HG03045 (cell line): ENCODE results near the gene TANGO6.
"Not testable (repeated sequence)": the region's sequence is repeated elsewhere in the genome, so short reads cannot be mapped to it uniquely, and the experiment has no call there.

ENCODE experiments used
- ATAC-seq: cut with Tn5 transposase; IDR thresholded peaks from one replicate; pipeline ENCODE4 v1.9.1; 2021; ENCODE audit warnings: mild to moderate bottlenecking, moderate library complexity; ENCODE audit not compliant: unreplicated experiment

TANGO6 gene

DNA sequence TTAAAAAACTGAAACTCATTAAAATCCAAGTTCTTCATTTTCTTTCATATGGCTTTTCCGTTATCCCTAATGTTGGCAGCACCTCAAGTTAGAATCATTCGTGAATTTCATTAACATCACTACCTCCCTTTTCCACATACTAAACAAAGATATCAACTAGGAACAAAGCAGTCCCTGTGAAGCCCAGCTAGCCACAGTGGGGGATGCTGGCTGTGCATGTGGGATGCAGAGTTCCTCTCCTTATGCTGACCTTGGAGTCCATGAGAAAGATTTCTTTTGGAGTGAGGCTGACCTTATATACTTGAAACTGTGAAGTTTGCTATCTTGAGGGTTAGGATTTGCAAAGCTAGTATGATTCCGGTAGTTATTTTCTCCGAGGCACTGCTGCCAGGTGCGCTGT, 117.6 kb downstream of the TANGO6 start:
- ATAC-seq = no peak

DNA sequence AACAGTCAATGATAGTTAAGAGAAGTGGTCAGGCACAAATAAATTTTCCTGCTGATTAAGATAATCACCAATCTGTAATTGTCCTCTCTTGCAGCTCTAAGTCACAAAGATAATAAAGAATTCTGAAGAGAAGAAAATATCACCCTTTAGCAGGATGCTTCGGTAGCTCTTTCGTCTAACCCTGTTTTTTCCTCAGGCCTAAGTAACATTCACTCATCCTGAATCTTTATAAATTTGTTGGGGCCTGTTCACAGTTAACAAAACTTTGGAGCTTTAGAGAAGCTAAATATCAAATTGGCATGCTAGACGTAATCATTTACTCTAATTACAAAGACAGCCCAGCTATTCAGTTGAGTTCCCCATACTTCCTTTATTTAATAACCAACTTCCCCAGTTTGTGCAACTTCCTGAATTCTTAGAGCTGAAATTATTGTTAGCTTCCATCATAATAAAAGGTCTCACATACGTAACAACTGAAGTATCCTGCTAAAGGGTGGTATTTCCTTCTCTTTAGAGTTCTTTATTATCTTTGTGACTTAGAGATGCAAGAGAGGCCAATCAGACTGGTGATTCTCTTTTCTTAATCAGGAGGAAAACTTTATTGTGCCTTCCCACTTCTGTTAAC, 118.6 kb downstream of the TANGO6 start:
- no peak for ATAC-seq

DNA sequence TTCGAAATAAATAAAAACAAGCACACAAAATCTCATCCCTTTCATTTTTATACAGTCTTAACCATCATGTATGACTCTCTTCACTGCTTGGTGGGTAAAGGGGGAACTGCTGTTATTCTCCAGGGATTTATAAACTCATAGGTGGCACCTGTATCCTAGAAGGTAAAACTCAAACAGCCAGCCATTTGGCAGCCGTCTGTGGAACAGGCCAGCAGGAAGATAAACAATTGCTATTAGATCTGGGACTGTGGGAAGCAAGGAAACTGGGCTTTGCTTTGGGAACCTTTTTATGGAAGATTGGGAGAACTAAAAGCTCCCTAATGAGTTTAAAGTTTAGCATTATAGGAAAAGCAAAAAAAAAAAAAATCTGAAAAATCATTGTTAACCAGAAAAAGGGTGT, 126.0 kb downstream of the TANGO6 start:
- no peak for ATAC-seq

DNA sequence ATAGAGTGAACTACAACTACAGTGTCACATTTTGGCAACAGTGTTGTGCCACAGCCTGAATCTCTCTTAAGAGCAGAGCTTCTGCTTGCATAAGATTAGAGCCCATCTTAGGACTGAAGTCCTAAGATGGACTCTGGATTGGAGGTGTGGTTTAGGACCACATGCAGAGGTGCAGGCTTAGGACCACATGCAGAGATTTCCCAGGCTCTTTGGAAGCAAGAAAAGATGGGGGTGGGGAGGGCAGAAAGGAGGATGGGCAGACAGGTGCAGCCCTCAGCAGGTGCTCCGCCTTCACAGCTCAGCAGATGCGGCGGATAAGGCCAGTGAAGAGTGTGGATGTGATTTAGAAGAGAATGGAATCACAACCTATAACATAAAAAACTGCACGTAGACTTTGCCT, 128.7 kb downstream of the TANGO6 start:
- ATAC-seq = no peak

DNA sequence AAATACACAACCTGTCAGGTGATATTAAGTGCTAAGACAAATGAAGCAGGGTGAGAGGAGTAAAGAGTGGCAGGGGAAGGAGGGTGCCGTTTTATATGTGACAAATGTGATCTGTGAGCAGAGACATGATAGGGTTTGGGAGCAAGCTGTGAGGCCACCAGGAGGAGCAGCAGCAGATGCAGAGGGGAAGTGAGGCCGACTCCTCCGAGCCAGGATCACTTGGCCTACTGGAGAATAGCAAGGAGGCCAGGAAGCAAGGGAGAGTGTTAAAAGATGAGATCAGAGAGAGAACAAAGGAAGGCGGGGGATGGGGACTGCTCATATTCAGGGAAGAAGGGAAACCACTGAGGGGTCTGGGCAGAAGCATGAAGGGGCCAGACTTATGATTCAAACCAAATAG, 129.4 kb downstream of the TANGO6 start:
- no peak for ATAC-seq

DNA sequence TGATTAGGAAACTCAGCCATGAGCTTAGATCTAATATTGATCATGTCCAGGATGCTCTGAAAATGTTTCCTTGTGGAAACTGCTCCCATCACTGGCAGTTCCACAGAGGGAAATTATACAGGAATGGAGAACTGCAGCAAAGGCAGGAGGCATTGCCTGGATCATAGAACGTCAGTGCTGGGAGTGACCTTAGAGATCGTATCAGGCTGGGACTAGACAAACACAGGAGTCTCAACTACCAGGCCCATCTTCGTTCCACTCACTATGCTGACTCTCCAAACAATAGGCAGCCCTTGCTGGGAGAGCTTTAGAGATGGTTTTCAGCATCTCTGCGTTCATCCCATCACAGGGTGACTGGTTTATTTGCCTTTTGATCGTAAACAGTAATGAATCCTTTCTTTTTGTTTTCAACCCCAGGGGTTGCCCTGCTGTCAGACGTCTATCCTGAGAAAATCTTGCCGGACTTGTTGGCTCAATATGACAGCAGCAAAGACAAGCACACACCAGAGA, 130.3 kb downstream of the TANGO6 start:
- no peak for ATAC-seq

DNA sequence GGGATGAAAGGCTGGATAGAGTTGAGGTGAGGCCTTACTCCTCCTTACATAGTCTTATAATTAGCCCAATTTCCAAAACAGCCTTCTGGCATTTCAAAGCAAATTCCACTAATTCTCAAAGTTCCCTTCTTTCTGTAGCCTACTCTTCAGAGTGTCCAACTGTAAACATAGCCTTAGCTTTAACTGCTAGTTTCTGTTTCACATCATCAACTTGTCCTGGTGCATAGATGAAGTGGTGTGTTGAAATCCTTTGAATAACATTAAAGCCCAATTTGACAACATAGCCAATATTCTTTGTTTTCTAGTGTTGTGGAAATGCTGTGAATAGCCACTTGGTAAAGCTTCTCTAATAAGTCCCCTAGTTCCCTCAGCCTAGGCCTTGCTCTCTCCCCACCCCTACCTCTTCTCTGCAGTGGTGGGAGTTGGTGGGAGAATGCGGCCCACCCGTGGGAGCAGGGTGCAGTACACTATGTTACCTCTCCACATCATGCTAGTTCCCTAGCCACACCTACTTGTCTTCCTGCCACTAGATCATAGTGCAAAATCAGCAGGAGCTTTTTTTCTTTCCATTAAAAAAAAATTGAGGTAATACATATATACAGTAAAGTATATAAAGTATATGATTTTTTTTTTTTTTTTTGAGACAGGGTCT, 135.1 kb downstream of the TANGO6 start:
- ATAC-seq = no peak

DNA sequence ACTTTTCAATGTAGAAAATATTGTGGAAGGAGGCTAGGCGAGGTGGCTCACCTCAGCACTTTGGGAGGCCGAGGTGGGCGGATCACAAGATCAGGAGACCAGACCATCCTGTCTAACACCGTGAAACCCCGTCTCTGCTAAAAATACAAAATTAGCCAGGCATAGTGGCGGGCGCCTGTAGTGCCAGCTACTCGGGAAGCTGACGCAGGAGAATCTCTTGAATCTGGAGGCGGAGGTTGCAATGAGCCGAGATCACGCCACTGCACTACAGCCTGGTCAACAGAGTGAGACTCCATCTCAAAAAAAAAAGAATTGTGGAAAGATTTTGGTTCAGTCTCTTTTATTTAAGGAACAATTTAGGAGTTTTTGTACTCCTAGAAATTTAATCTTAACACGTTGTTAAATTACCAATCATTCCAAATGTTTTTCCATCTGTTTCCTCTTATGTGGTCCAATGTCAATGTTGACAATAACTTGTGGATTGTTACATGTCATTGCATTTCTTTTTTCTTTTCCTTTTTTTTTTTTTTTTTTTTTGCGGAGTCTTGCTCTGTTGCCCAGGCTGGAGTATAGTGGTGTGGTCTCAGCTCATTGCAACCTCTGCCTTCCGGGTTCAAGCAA, 137.5 kb downstream of the TANGO6 start:
- no peak for ATAC-seq

DNA sequence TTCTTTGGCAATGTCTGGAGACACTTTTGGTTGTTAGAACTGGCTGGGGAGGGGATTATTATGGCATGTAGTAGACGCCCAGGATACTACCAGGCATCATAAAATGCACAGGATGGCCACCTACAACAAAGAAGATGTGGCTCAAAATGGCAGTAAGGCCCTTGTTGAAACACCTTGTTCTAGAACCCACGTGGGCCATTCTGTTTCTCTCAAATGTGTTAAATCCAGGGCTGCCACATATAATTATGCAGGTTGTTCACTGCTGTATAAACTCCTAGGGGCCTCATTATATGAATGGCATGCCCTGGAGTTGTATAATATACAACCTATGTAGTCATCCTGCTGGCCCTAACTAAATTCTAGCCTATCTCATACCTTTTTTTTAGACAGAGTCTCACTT, 138.6 kb downstream of the TANGO6 start:
- ATAC-seq = no peak

DNA sequence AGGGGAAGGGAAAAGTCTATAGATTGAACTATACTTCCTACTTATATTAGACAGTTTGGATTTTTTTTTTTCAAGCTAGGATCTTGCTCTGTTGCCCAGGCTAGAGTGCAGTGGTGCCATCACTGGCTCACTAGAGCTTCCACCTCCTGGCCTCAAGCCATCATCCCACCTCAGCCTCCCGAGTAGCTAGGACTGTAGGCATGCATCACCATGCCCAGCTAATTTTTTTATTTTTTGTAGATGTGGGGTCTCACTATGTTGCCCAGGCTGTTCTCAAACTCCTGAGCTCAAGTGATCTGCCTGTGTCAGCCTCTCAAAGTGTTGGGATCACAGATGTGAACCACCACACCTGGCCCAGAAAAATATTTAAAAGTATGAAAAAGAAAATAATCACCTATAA, 141.1 kb downstream of the TANGO6 start:
- ATAC-seq = no peak

DNA sequence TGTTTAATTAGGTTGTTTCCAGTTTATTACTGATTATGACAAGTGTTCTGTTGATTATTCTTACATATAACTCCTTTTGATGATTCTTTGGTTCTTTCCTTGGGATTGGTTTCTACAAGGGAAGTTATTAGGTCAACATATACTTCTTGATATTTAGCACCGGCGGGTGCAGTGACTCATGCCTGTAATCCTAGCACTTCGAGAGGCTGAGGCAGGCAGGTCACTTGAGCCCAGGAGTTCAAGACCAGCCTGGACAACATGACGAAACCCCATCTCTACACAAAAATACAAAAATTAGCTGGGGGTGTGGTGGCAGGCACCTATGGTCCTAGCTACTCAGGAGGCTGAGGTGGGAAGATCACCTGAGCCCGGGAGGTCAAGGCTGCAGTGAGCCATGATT, 141.9 kb downstream of the TANGO6 start:
- ATAC-seq = no peak

DNA sequence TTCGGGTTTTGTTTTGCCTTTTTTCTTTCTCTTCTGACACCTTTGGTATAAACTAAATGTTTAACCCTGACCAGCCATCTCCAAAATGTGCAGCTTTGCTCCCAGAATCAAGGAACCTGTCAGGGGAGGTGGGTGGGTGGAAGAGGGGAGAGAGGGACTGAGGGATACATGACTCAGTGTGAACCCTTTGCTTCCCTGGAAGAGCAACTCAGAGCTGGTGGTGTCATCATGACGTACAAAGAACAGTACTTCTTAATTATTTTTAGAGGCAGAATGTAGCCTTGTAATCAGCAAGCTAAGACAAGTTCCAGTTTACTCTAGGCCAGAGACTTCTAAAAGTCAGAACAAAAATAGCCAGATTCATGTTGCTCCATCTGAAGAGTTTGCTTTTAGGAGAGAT, 142.5 kb downstream of the TANGO6 start:
- ATAC-seq = no peak

DNA sequence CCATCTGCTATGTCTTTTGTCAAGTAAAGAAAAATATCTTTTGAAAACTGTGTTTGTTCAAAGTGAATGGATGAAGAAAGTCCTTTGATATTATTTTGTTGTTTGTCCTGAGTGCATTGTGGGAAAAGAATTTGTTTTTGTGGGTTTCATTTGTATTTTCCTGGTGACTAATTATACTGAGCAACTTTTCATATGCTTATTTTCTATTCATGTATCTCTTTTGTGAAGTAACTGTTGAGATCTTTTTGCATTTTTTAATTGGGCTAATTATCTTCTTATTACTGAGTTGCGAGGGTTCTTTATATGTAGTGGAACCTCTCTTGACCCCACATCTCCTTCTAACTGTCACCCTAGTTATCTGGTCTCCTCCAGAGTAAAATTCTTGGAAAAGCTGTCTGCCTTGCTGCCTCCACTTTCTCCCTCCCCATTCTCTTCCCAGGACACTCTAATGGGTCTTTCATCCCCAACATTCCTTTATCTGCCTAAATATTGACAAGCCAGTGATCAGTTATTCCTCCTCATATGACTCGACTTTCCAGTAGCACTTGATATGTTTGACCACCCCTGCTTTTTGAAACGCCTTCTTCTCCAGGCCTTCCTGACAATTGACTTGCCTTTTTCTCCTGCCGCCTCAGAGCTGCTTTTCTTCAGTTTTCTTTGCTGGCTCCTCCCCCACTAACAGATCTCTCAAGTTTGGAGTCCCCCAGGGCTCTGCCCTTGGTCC, 144.6 kb downstream of the TANGO6 start:
- ATAC-seq = no peak

DNA sequence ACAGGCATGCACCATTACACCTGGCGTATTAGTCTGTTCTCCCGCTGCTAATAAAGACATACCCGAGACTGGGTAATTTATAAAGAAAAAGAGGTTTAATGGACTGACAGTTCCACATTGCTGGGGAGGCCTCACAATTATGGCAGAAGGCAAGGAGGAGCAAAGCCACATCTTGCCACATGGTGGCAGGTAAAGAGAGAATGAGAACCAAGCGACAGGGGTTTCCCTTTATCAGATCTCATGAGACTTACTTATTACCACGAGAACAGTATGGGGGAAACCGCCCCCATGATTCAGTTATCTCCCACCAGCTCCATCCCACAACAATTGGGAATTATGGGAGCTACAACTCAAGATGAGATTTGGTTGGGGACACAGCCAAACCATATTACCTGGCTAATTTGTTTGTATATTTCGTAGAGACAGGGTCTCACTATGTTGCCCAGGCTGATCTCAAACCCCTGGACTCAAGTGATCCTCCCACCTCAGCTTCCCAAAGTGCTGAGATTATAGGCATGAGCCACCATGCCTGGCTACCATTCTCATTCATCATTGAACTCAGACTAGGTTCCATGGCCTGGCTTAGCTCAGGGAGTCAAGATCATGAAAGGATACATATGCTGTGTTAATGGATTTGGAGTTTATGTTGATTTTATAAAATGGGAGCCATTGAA, 147.0 kb downstream of the TANGO6 start:
- ATAC-seq = not testable (repeated sequence)

DNA sequence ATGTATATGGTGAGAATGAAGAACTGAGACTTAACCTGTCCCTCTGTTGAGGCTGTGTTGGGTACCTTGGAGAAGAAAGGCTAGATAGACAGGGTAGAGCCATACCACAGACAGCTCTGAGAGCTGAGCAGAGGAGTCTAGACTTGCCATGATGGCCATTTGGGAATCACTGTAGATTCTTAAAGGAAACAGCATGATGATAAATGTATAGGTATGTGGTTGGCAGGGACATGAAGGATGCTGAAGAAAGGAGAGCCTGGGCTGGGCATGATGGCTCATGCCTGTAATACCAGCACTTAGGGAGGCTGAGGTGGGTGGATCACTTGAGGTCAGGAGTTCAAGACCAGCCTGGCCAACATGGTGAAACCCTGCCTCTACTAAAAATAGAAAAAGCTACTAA, 147.7 kb downstream of the TANGO6 start:
- ATAC-seq = no peak

DNA sequence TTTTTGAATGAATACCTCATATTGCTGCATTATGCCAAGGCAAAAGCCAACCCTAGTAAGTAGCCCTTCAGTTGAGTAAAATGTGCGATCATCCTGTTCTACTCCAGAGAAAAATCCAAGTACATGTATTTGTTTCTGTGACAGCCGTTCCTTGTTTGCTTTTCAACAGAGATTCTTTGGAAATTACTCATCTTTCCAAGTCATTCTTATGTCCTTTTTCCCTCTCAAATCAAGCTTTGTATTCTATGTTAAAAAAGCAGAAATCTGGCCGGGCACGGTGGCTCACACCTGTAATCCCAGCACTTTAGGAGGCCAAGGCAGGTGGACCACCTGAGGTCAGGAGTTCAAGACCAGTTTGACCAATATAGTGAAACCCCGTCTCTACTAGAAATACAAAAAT, 149.2 kb downstream of the TANGO6 start:
- no peak for ATAC-seq

DNA sequence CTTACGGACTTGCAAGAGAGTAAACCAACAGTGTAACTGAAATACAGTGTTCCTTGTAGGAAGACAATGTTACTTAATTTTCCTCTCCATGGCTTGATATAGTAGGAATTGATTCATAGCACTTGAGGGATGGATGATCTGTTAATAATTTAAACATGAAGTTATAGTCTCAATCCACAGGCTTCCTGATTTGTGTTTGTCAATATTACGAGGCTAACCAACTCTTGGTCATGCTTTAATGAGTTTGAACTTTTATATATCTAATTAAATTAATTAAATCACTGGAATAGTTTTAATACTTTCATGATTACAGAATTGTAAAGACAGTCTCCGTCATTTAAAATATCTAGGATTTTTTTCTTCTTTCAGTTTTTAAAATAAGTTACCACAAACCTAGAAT, 150.1 kb downstream of the TANGO6 start:
- no peak for ATAC-seq

DNA sequence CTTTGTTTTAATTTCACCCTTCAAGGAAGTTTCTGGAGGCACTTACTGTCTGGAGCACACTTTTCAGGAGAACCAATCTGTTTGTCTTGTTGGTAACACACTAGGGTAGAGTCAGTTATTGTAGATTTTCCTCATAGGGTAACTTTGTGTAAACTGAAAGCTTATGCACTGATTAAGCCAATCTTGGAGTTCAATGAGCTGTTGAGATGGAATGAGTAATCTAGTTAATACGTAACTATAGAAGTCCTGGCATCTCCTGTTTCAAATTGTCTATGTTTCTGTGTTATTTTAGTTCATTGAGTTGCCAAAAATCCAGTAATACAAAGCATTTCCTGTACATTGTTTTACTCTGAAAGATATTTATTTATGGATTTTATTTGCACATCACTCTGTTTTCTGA, 150.6 kb downstream of the TANGO6 start:
- no peak for ATAC-seq

DNA sequence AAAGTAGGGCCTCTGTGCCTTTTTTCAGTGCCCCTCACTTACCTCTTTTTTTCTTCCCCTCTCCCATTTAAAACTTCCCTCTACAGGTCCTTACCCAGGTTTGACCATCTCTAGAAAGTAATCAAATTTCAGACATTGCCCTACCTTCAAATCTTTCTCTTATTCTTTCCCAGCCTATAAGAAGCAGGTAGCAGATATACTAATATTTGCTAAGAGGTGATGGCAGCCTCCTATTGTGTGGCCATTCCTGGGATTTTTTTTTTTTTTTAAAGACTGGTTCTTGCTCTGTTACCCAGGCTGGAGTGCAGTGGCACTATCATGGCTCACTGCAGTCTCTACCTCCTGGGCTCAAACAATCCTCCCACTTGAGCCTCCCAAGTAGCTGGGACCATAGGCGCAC, 151.0 kb downstream of the TANGO6 start:
- ATAC-seq = no peak

DNA sequence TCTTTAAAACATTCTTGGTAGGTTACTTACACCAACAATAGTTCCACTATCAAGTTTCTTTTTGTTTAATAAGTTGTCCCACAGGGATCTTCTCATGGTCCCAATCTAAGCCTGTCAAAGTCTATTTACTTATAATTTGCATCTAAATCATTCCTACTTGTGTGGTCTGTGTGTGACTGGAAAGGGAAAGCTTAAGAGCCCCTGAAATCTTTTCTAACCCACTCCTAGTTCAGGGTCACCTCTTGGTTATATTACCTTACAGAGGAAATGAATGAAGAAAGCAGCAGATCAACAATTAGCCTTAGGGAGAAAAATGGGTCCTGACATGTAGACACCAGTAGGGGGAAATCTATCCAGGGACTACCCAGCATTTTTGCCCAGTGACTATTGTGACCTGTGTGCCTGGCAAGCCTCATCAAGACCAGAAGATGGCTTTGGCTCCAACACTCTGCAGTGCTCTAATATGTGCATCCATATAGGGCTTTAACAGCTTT, 151.7 kb downstream of the TANGO6 start:
- no peak for ATAC-seq

DNA sequence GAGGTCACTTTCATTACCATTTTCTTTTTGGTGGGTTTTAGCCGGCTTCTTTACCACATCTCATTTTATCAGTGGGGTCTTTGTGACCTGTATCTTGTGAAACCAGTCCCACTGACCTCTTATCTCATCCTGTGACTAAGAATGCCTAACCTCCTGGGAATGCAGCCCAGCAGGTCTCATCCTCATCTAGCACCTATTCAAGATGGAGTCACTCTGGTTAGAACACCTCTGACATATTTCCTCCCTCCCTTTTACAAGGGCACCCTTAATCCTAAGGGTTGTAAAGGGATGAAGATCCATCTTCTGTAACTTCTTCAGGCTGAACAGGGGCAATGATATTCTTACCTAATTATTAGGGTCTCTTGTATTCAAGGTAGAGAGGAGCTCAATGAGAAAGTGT, 154.2 kb downstream of the TANGO6 start:
- ATAC-seq = no peak
